Measurements from ENCODE around the gene POU2AF2.

The POU2AF2 gene

DNA sequence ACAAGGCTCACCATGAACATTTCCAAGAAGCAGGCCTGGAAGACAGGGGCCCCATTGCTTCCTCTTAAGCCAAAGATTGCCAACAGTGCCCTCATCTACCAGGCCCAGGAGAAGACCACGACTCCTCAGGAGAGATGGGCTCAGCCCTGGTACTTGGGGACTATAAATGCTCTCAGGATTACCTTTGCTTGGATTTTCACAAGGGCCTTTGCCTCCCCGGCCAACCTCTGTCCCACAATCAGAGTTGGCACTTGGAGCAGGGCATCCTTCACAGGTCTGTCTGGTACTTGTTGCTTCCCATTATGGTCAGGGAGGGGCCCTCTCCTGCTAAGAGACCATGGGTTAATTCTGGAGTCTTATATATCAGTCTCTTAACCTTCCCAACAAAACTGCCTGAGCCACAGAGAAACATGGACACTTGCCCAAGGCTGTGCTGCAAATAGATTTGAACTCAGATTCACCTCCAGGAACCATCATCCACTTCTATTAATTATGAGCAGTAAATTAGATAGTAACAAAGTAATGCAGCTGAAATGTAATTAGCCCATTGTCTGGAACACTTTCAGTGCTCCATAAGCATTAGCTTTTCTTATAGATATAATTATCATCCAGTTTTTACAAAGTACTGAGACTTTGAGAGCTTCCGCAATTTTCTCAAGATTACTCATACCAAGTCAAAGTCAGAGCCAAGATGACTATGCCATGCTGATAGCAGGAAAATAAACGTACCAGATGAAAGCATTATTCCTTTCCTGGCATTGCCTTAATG, 86.4 kb downstream of the POU2AF2 start:
- no peak for DNase-seq (ENCODE audit: low read depth)

DNA sequence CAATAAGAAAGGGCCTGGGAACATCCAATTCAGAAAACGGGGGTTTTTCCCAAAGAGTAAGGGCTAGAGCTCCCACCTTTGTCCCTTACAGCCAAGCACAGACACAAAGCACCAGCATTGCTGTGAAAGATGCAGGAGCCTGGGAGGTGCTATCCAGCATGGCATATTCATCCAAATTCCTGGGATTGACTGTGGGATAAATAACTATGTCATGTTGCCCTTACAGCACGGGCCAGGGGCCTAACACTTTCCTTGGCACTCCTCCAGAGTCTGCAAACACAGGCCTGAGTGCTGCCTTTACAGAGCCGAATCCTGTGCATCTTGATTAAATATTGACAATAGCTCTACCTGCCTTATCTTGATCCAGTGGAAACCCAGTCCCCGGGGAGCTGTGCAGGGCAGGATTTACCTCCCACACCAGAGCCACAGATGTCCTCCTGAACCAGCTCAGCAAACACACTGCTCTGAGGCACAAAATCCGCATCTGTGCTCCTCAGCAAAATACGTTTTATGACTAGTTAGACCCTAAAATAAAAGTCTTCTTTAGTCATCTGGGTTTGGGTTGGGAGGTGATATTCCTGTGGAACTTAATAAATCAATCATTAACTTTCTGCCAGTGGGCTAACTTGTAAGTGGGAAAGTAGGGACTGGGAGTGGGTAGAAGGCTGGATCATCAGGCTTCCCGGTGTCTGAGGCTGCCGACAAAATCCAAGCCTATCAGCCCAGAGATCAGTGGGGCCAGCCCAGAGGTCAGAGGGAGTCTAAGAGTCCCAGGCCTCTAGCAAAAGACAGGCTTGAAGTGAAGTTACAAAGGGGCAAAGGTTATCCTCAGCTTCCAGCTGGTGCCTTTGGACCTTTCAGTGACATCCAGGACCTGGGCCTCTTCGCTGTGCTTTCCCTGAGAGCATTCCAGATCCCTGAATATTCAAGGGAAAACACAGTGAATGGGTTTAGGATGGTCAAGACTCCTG, 89.3 kb downstream of the POU2AF2 start:
- no peak for DNase-seq (ENCODE audit: low read depth)

DNA sequence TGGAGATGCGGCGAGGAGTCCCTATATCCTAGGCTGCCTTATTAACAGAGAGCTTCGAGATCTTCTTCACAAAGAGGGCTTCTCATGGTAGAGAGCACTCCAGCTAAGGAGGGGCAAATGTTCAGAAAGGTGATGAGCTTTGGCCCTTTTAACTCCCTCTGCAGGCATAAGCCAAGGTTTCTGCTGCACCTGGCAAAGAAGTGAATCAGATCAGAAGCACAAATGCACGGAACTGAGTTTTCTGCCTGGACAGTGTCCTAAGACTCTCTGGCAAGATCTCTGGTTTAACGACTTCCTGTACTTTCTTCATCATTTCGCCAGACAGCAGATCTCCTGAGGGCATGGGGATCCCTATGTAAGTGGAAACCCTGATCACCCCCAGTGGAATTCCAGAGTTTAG, 90.0 kb downstream of the POU2AF2 start:
- DNase-seq (ENCODE audit: low read depth), result no peak

All from stimulated activated CD8-positive, alpha-beta memory T cell treated with anti-CD3 and anti-CD28 coated beads, Interleukin-12 subunit alpha, Interleukin-12 subunit beta, amount 100 ng/mL, for 1 hour (primary cell).